CD4-positive, alpha-beta memory T cell (primary cell): ENCODE data around the gene PSMG1. TPM values are rescaled to one million over a fixed set of nuclear protein-coding genes. Genes with fewer than 3 reads are reported as not detected.

Experiments
- CTCF ChIA-PET: fragments of 350-600 bp; sonication (Branson Sonifier 250); formaldehyde crosslinking; loops from one replicate; lab custom pipeline; 2021; ENCODE audit warnings: inconsistent platforms; ENCODE audit not compliant: partially characterized antibody; lab: Charles Lee
- POLR2A ChIA-PET: fragments of 350-600 bp; sonication (Branson Sonifier 250); formaldehyde crosslinking; loops from one replicate; lab custom pipeline; 2021; ENCODE audit not compliant: partially characterized antibody; lab: Charles Lee
- DNase-seq, 5 donors: peaks; one replicate each; pipeline versions ENCODE4 v3.0.0 to v3.0.0-alpha.2; 2020 to 2022; ENCODE audit warnings: mixed read lengths in 1 of 5
- H3K27ac ChIP-seq: one replicate; pipeline ENCODE4 v1.7.0; 2013; ENCODE audit warnings: low read depth, low read length
- H3K27me3 ChIP-seq: 2 replicates; pipeline ENCODE4 v1.7.0; 2013; ENCODE audit warnings: mild to moderate bottlenecking, low read length, moderate library complexity; ENCODE audit not compliant: insufficient read depth
- H3K36me3 ChIP-seq: 2 replicates; pipeline ENCODE4 v1.7.0; 2013; ENCODE audit warnings: mild to moderate bottlenecking, low read length, moderate library complexity; ENCODE audit not compliant: insufficient read depth
- H3K4me1 ChIP-seq: 2 replicates; pipeline ENCODE4 v1.7.0; 2013; ENCODE audit warnings: mild to moderate bottlenecking, low read length, moderate library complexity; ENCODE audit not compliant: insufficient read depth
- H3K4me3 ChIP-seq, 2 donors: one replicate each; pipeline ENCODE4 v1.7.0; 2013; ENCODE audit warnings: low read length in 2 of 2, mild to moderate bottlenecking in 1 of 2
- H3K9me3 ChIP-seq, 2 donors: one replicate each; pipeline ENCODE4 v1.7.0; 2013; ENCODE audit warnings: low read length in 2 of 2, control low read depth in 1 of 2; ENCODE audit not compliant: control insufficient read depth in 1 of 2
- H3K27ac Mint-ChIP-seq, 7 donors: one replicate each; pipeline ENCODE4 v1.8.0; 2020 to 2021; ENCODE audit warnings: mixed read lengths in 7 of 7, mild to moderate bottlenecking in 6 of 7, inconsistent platforms in 3 of 7, moderate library complexity in 3 of 7
- H3K27me3 Mint-ChIP-seq, 2 donors: one replicate each; pipeline ENCODE4 v1.8.0; 2020 to 2021; ENCODE audit warnings: mixed read lengths in 2 of 2
- H3K36me3 Mint-ChIP-seq, 2 donors: one replicate each; pipeline ENCODE4 v1.8.0; 2020 to 2021; ENCODE audit warnings: mixed read lengths in 2 of 2, inconsistent platforms in 1 of 2, mild to moderate bottlenecking in 1 of 2
- H3K4me1 Mint-ChIP-seq, 4 donors: one replicate each; pipeline ENCODE4 v1.8.0; 2020 to 2021; ENCODE audit warnings: mixed read lengths in 4 of 4, mild to moderate bottlenecking in 1 of 4
- H3K4me3 Mint-ChIP-seq, 8 donors: one replicate each; pipeline ENCODE4 v1.8.0; 2020 to 2021; ENCODE audit warnings: mixed read lengths in 8 of 8, mild to moderate bottlenecking in 7 of 8, moderate library complexity in 6 of 8, inconsistent platforms in 3 of 8
- H3K9me3 Mint-ChIP-seq, 8 donors: one replicate each; pipeline ENCODE4 v1.8.0; 2020 to 2021; ENCODE audit warnings: mixed read lengths in 8 of 8, mild to moderate bottlenecking in 5 of 8, inconsistent platforms in 3 of 8, moderate library complexity in 1 of 8
- intact Hi-C: fragments of 100-400 bp; cut with micrococcal nuclease; formaldehyde crosslinking; loops from one replicate; pipeline ENCODE4 v1.15.1; 2023
- polyA plus RNA-seq, 2 donors: library from polyadenylated mRNA; unstranded; fragments of 300-500 nt; fragmentation: Illumina TruSeq; gene quantifications; one replicate each; pipeline ENCODE4 v1.2.3, GENCODE V29; 2021
- total RNA-seq, 2 experiments: library from RNA; stranded (reverse); gene quantifications; one replicate each; pipeline ENCODE4 v1.2.3, GENCODE V29; 2021

Gene PSMG1
- total and polyA plus RNA-seq, 4 experiments from 2014 or later, result 17.2 to 45.3 (median 30.9) TPM

DNA sequence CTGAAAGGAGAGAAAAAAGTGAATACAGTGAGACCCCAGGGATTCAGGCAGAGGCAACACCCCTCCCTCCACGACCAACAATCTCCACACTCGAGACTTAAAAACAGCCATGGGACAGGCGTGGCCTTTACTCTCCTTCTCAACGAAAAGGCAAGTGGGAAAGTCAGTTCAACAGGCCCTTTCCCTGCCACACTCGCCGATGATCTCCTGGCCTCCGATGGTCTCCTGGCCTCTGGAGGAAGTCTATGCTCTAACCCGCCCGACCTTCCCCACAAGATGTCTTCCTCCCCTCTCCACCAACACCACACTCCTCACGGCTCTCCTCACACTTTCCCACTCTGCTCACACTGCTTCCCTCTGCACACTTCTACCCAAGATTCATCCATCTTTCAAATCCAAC, 7.6 kb downstream of the PSMG1 start:
- Mint-ChIP-seq H3K36me3 (peaks cover 38 to 59% of the 10 kb centered on the region in 2 donors), H3K27me3 (no peaks in the 10 kb centered on the region), H3K27ac (peak overlapping the region in 3 of 7 donors; percentile 6 to 42 (median 32)), H3K4me1 (peaks cover 10 to 26% (median 12%) of the 10 kb centered on the region in 4 donors), H3K9me3 (no peaks in the 10 kb centered on the region), H3K4me3 (no peak overlapping the region)
- POLR2A ChIA-PET, result interaction anchor here (0.5 kb wide), 1 partner anchor 129 kb away, joined by 4 read pairs; no protein-coding TSS in a partner anchor
- H3K4me1 ChIP-seq, result peaks cover under 1% of the 10 kb centered on the region
- H3K27me3 ChIP-seq, result no peaks in the 10 kb centered on the region
- H3K9me3 ChIP-seq, result no peaks in the 10 kb centered on the region
- CTCF ChIA-PET, result interaction anchor here (0.9 kb wide), 1 partner anchor 34 kb away, joined by 3 read pairs; no protein-coding TSS in a partner anchor
- intact Hi-C loops, result loop anchor here (1.0 kb wide), 1 partner anchor 441 kb away; no protein-coding TSS in a partner anchor
- no peak for DNase-seq
- H3K4me3 ChIP-seq, result no peak overlapping the region
- H3K36me3 ChIP-seq, result peaks cover 22% of the 10 kb centered on the region
- H3K27ac ChIP-seq, result no peak overlapping the region

DNA sequence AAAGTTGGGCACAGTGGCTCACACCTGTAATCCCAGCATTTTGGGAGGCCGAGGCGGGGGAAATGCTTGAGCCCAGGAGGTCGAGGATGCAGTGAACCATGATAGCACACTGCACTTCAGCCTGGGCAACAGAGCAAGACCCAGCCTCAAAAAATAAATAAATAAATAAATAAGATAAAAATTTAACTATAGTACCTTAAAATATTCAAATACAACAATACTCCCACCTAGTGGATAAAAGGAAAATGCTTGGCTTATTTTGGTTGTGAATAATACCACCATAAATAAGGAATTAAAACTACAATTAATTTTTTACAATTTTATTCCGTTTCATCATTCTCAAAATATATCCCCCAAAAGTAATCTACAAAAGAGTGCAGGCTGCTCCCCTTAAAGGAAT, 8.1 kb downstream of the PSMG1 start:
- CTCF ChIA-PET, result interaction anchor here (1.9 kb wide), 1 partner anchor 441 kb away, joined by 9 read pairs; no protein-coding TSS in a partner anchor
- H3K27ac Mint-ChIP-seq, result peak overlapping the region in 2 of 7 donors; percentile 32 to 39
- POLR2A ChIA-PET, result no interaction called here

DNA sequence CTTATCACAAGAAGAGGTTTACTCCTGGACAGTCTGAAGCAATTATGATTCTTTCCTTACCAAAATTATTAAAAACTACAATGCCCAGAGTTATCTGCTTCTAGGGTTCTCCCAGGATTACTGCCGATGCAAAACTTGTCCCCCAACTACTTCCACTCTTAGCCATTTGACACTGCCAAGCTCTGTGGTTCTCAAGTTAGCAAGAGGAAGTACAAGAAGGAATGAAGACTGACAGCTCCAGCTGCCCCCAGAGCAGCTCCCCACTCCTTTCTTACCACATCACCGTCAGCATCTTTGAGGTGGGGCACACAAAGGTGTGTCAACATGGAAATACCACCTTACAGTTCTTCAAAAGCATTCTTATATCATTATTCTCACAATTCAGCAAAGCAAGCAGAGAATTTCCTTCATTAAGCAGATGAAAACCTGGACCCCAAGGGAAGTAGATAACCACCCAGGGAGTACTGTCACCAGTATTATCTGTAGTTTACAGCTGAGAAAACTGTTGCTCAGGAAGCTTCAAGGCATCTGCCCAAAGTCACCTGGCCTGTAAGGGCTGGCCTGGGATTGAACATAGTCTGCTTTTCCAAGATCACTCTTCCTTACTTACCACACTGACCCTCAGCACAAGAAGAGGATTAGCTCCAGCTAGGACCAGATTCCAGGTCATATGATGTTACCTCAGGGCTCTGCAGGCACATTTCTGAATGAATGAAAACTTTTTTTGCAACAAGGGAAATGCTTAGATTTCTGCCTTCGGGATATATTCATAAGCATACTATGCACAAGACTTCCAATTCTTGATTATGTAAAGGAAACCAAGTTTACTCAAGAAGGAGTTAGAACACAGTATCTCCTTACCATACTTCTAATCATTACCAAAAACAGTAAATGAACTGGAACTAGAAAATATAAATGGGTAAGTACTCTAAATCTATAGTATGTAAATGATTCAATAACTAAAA, 9.3 kb downstream of the PSMG1 start:
- H3K27ac Mint-ChIP-seq, result peak overlapping the region in 1 of 7 donors; percentile 9
- no peaks in the 10 kb centered on the region for H3K4me1 ChIP-seq
- CTCF ChIA-PET, result interaction anchor here (1.3 to 1.9 kb wide), 2 partner anchors 9 to 440 kb away, joined by 4 to 9 read pairs; partner anchors contain the start of gene PSMG1

More for the DNA sequence above, 8.1 kb downstream of the PSMG1 start:
- peak in 3 of 5 donors; percentile 8 to 22 (median 14) for DNase-seq
- Histone ChIP-seq H3K27ac (no peak overlapping the region), H3K27me3 (no peaks in the 10 kb centered on the region), H3K36me3 (peaks cover 22% of the 10 kb centered on the region), H3K9me3 (no peaks in the 10 kb centered on the region), H3K4me3 (no peak overlapping the region), H3K4me1 (no peaks in the 10 kb centered on the region)
- peaks cover 5 to 21% (median 8%) of the 10 kb centered on the region in 4 donors for H3K4me1 Mint-ChIP-seq
- H3K27me3 Mint-ChIP-seq, result no peaks in the 10 kb centered on the region
- intact Hi-C loops, result loop anchor here (1.0 kb wide), 1 partner anchor 441 kb away; no protein-coding TSS in a partner anchor
- H3K4me3 Mint-ChIP-seq, result no peak overlapping the region
- H3K36me3 Mint-ChIP-seq, result peaks cover 38 to 59% of the 10 kb centered on the region in 2 donors
- no peaks in the 10 kb centered on the region for H3K9me3 Mint-ChIP-seq

DNA sequence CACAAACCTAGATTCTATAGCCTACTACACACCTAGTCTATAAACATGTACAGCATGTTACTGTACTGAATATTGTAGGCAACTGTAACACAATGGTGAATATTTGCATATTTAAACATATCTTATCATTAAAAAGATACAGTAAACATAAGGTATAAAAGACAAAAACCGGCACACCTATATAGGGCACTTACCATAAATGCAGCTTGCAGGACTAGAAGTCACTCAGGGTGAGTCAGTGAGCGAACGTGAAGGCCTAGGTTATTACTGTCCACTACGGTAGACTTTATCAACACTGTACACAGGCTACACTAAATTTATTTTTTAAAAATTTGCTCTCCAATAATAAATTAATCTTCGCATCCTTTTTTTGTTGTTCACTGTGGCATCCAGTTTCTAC, 13.3 kb downstream of the PSMG1 start:
- Histone ChIP-seq H3K4me1 (no peaks in the 10 kb centered on the region), H3K27ac (no peak overlapping the region), H3K27me3 (no peaks in the 10 kb centered on the region), H3K4me3 (no peak overlapping the region), H3K36me3 (peaks cover 6% of the 10 kb centered on the region), H3K9me3 (no peaks in the 10 kb centered on the region)
- H3K27me3 Mint-ChIP-seq, result peaks cover 0 to 2% of the 10 kb centered on the region in 2 donors
- no peaks in the 10 kb centered on the region for H3K4me1 Mint-ChIP-seq
- CTCF ChIA-PET, result no interaction called here
- peaks cover 30 to 43% of the 10 kb centered on the region in 2 donors for H3K36me3 Mint-ChIP-seq
- intact Hi-C loops, result no loop called here
- DNase-seq, result no peak
- peaks cover 0 to 11% (median 7%) of the 10 kb centered on the region in 8 donors for H3K9me3 Mint-ChIP-seq
- no peak overlapping the region for H3K27ac Mint-ChIP-seq
- no peak overlapping the region for H3K4me3 Mint-ChIP-seq
- POLR2A ChIA-PET, result interaction anchor here (0.6 kb wide), 1 partner anchor 13 kb away, joined by 3 read pairs; the partner anchor contains the start of gene PSMG1

More for the DNA sequence above, 9.3 kb downstream of the PSMG1 start:
- Histone ChIP-seq H3K27ac (no peak overlapping the region), H3K36me3 (peaks cover 15% of the 10 kb centered on the region), H3K9me3 (no peaks in the 10 kb centered on the region), H3K27me3 (no peaks in the 10 kb centered on the region), H3K4me3 (no peak overlapping the region)
- POLR2A ChIA-PET, result no interaction called here
- H3K4me1 Mint-ChIP-seq, result peaks cover 0 to 13% (median 6%) of the 10 kb centered on the region in 4 donors
- peaks cover 37 to 59% of the 10 kb centered on the region in 2 donors for H3K36me3 Mint-ChIP-seq
- no peak for DNase-seq
- no peaks in the 10 kb centered on the region for H3K9me3 Mint-ChIP-seq
- no peaks in the 10 kb centered on the region for H3K27me3 Mint-ChIP-seq
- H3K4me3 Mint-ChIP-seq, result no peak overlapping the region
- intact Hi-C loops, result no loop called here

DNA sequence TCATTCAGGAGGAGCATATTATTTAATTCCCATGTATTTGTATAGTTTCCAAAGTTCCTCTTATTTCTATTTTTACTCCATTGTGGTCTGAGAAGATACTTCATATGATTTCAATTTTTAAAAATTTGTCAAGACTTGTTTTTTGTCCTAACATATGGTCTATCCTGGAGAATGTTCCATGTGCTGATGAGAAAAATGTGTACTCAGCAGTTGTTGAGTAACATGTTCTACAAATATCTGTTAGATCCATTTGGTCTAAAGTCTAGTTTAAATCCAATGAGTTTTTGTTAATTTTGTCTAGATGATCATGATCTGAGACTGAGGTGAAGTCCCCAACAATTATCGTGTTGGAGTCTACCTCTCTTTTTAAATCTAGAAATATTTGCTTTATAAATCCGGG, 14.5 kb downstream of the PSMG1 start:
- intact Hi-C loops, result no loop called here
- no peak for DNase-seq
- POLR2A ChIA-PET, result no interaction called here

DNA sequence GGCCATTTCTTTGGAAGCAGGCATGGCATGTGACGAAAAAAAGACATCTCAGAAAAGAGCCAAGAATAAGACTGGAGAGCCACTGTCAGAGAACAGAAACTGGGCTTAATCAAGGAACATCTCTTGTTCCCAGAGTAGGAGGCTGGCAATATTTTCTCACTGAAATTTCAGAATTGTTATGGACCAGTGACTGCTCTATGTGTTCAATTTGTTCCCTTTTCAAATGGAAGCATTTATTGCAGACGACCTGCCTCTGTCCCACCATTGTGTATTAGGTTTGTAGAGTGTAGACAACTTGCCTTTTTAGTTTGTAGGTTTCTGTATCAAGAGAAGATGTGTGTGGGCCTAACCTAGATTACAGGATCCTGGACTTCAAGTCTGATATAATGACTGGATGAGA, 18.7 kb downstream of the PSMG1 start:
- intact Hi-C loops, result no loop called here
- Mint-ChIP-seq H3K27ac (no peak overlapping the region), H3K36me3 (peaks cover 4 to 8% of the 10 kb centered on the region in 2 donors), H3K4me1 (no peaks in the 10 kb centered on the region), H3K27me3 (peaks cover 8 to 9% of the 10 kb centered on the region in 2 donors), H3K9me3 (peaks cover 0 to 32% (median 20%) of the 10 kb centered on the region in 8 donors), H3K4me3 (no peak overlapping the region)
- ChIA-PET POLR2A (no interaction called here), CTCF (no interaction called here)
- no peaks in the 10 kb centered on the region for H3K36me3 ChIP-seq
- no peaks in the 10 kb centered on the region for H3K27me3 ChIP-seq
- no peak for DNase-seq
- H3K4me3 ChIP-seq, result no peak overlapping the region
- H3K4me1 ChIP-seq, result no peaks in the 10 kb centered on the region
- H3K9me3 ChIP-seq, result no peaks in the 10 kb centered on the region
- no peak overlapping the region for H3K27ac ChIP-seq

More for the DNA sequence above, 14.5 kb downstream of the PSMG1 start:
- H3K4me3 ChIP-seq, result no peak overlapping the region
- Mint-ChIP-seq H3K9me3 (peaks cover 0 to 20% (median 17%) of the 10 kb centered on the region in 8 donors), H3K27ac (no peak overlapping the region), H3K27me3 (peaks cover under 1 to 4% of the 10 kb centered on the region in 2 donors), H3K4me1 (no peaks in the 10 kb centered on the region), H3K36me3 (peaks cover 26 to 35% of the 10 kb centered on the region in 2 donors), H3K4me3 (no peak overlapping the region)
- no peak overlapping the region for H3K27ac ChIP-seq
- H3K27me3 ChIP-seq, result no peaks in the 10 kb centered on the region
- CTCF ChIA-PET, result interaction anchor here (2.0 kb wide), 1 partner anchor 8 kb away, joined by 5 read pairs; no protein-coding TSS in a partner anchor
- no peaks in the 10 kb centered on the region for H3K9me3 ChIP-seq
- H3K4me1 ChIP-seq, result no peaks in the 10 kb centered on the region
- H3K36me3 ChIP-seq, result peaks cover 2% of the 10 kb centered on the region

DNA sequence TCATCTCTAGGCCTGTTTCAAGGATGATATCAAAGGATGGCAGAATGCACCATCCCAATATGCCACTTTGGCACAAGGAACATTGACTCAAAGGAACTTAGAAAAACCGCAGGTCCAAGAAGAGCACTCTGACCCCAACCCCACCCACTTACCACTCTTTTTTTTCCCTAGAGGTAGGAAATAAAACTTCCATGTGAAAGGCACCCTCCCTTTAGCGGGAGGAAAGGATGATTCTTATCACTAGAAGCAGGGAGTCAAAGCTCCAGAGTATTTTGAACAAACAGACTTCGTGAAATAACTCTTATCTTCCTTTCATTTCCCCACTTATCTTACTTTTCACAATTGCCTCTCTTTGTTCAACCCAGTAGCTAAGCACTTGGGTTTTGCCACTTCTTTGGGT, 22.2 kb downstream of the PSMG1 start:
- DNase-seq, result no peak
- H3K9me3 Mint-ChIP-seq, result peaks cover 0 to 28% (median 18%) of the 10 kb centered on the region in 8 donors
- CTCF ChIA-PET, result no interaction called here
- POLR2A ChIA-PET, result no interaction called here
- H3K4me3 ChIP-seq, result no peak overlapping the region
- H3K27ac ChIP-seq, result no peak overlapping the region
- no peak overlapping the region for H3K27ac Mint-ChIP-seq
- intact Hi-C loops, result no loop called here
- no peaks in the 10 kb centered on the region for H3K4me1 ChIP-seq
- no peaks in the 10 kb centered on the region for H3K27me3 ChIP-seq
- peaks cover 8 to 9% of the 10 kb centered on the region in 2 donors for H3K27me3 Mint-ChIP-seq
- H3K4me3 Mint-ChIP-seq, result no peak overlapping the region
- H3K36me3 Mint-ChIP-seq, result peaks cover 0 to 4% of the 10 kb centered on the region in 2 donors
- H3K9me3 ChIP-seq, result no peaks in the 10 kb centered on the region
- H3K36me3 ChIP-seq, result no peaks in the 10 kb centered on the region
- no peaks in the 10 kb centered on the region for H3K4me1 Mint-ChIP-seq
